Right atrium auricular region (tissue), 2 donors: ENCODE data around the gene RHBDD2. TPM values are rescaled to one million over a fixed set of nuclear protein-coding genes. Genes with fewer than 3 reads are reported as not detected.

ENCODE experiments used
- DNase-seq: peaks from one replicate; pipeline ENCODE4 v3.0.0-alpha.2; 2019; ENCODE audit warnings: low spot score
- H3K27ac ChIP-seq, 2 donors: fragments of 200-600 bp; sonication (generic); 1 replicate in 1 of 2; 2 replicates in 1 of 2; pipeline ENCODE4 v1.5.1; 2016 to 2019
- H3K27me3 ChIP-seq, 2 donors: fragments of 200-600 bp; sonication (generic); one replicate each; pipeline versions ENCODE4 v1.5.1 to v1.6.0; 2017 to 2019
- H3K36me3 ChIP-seq: fragments of 200-600 bp; sonication (generic); one replicate; pipeline ENCODE4 v1.5.1; 2016
- H3K4me1 ChIP-seq, 2 donors: fragments of 200-600 bp; sonication (generic); one replicate each; pipeline versions ENCODE4 v1.5.1 to v1.6.0; 2017 to 2019
- H3K4me3 ChIP-seq, 2 donors: fragments of 200-600 bp; sonication (generic); 1 replicate in 1 of 2; 2 replicates in 1 of 2; pipeline ENCODE4 v1.5.1; 2017 to 2019; ENCODE audit warnings: mild to moderate bottlenecking in 1 of 2, moderate library complexity in 1 of 2
- H3K9me3 ChIP-seq, 2 donors: fragments of 200-600 bp; sonication (generic); one replicate each; pipeline ENCODE4 v1.5.1; 2019
- total RNA-seq, 2 donors: library from RNA; depleted of rRNA; stranded (reverse); fragments of >200 nt; gene quantifications; one replicate each; pipeline ENCODE4 v1.1.0, GENCODE V29; 2016
- TF ChIP-seq, protein P1 (sequence below), 2 donors: fragments of 200-600 bp; sonication (generic); IDR thresholded peaks; one replicate each; pipeline ENCODE4 v1.5.1; 2019; ENCODE audit warnings: antibody characterized with exemption in 2 of 2

Gene RHBDD2
- total RNA-seq, 2 donors from 2014 or later, result 43.5 to 60.0 TPM

DNA sequence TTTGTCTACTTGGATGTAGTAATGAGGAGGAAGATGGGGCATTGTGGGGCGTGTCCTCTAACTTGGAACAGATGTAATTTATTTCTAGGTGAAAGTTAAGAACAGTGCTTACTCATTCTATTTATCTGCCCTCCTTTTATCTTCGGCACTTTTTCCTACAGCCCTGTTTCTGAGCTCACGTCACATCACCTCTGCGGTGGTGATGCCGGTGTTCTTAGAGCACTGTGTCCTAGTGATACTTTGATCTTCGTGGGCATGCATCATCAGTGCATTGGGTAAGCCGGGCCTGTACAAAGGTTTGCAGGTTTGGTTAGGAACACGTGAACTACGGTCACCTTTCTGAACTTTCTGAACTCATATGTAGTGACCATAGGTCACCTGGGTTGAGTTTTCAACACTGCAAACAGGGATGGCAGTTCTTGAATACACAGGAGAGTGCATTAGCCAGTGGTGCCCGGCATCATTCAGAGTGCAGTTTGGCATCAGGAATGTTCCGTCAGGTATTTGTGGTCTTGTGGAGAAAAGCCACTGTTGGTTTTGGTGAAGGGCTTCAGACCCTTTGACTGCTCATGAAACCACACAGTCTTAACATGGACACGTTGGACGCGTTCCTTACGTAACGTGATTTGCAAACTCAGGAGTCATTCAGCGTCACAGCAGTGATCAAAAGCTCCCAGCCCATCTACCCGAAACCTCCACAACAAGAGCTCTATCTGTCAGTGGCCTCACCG, 41.8 kb downstream of the RHBDD2 start:
- TF ChIP-seq, protein P1, sequence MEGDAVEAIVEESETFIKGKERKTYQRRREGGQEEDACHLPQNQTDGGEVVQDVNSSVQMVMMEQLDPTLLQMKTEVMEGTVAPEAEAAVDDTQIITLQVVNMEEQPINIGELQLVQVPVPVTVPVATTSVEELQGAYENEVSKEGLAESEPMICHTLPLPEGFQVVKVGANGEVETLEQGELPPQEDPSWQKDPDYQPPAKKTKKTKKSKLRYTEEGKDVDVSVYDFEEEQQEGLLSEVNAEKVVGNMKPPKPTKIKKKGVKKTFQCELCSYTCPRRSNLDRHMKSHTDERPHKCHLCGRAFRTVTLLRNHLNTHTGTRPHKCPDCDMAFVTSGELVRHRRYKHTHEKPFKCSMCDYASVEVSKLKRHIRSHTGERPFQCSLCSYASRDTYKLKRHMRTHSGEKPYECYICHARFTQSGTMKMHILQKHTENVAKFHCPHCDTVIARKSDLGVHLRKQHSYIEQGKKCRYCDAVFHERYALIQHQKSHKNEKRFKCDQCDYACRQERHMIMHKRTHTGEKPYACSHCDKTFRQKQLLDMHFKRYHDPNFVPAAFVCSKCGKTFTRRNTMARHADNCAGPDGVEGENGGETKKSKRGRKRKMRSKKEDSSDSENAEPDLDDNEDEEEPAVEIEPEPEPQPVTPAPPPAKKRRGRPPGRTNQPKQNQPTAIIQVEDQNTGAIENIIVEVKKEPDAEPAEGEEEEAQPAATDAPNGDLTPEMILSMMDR (IDR thresholded peaks at IDR 0.05), result no peak
- H3K27me3 ChIP-seq, result no peaks in the 10 kb centered on the region
- no peak for DNase-seq
- no peak overlapping the region for H3K27ac ChIP-seq
- H3K4me3 ChIP-seq, result no peak overlapping the region
- no peaks in the 10 kb centered on the region for H3K9me3 ChIP-seq
- peaks cover 0 to 65% of the 10 kb centered on the region in 2 donors for H3K4me1 ChIP-seq
- no peaks in the 10 kb centered on the region for H3K36me3 ChIP-seq

DNA sequence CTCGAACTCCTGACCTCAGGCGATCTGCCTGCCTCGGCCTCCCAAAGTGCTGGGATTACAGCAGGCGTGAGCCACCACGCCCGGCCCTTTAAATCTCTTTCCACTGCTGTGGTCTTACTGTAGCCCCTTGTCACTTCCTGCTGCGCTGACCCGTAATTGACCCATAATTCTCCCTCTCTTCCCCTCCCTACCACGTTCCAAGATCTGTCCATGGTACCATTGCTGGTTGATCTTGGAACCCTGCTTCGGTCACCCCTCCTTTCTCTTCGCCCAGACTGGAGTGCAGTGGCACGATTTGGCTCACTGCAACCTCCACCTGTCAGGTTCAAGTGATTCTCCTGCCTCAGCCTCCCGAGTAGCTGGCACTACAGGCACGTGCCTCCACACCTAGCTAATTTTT, 42.6 kb downstream of the RHBDD2 start:
- H3K27me3 ChIP-seq, result no peaks in the 10 kb centered on the region
- no peaks in the 10 kb centered on the region for H3K9me3 ChIP-seq
- TF ChIP-seq, protein P1 (IDR thresholded peaks at IDR 0.05), result no peak
- no peak overlapping the region for H3K4me3 ChIP-seq
- no peak for DNase-seq
- H3K27ac ChIP-seq, result no peak overlapping the region
- H3K36me3 ChIP-seq, result no peaks in the 10 kb centered on the region
- peaks cover 0 to 62% of the 10 kb centered on the region in 2 donors for H3K4me1 ChIP-seq

DNA sequence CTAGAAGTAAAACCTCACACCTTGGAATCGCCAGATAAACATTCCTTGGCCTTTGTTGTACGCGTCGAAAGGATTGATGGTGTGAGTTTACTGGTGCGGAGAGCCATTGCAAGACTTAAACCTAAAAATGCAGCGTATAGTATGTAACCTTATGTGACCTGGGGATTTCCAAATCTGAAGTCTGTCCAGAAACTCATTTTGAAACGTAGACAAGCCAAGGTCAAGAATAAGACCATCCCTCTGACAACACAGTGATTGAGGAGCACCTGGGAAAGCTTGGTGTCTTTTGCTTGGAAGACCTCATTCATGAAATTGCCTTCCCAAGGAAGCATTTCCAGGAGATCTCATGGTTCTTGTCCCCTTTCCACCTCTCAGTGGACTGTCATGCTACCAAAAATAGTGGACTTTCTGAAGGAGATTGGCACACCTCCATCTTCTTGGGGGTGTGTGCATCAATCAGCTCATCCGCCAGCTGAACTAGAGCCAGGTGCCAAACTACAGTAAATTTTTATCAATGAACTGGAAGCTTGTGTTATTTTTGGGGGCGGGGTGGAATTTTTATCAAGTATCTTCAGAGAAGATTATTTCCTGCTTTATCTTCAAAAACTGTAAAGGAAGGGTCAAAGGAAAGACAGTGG, 44.3 kb downstream of the RHBDD2 start:
- H3K4me1 ChIP-seq, result peaks cover 0 to 59% of the 10 kb centered on the region in 2 donors
- H3K36me3 ChIP-seq, result no peaks in the 10 kb centered on the region

DNA sequence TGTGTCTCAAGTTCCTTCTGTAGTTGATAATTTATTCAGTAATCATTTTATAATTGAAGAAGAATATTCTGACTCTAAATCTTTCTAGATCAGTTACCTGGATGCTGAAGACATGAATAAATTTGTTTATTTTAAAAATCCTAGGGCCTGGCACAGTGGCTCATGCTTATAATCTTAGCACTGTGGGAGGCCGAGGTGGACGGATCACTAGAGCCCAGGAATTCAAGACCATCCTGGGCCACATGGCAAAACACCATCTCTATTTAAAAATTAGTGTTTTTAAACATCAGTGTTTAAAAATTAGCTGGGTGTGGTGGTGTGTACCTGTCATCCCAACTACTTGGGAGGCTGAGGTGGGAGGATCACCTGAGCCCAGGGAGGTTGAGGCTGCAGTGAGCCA, 45.4 kb downstream of the RHBDD2 start:
- Histone ChIP-seq H3K36me3 (peaks cover 7% of the 10 kb centered on the region), H3K9me3 (no peaks in the 10 kb centered on the region), H3K4me1 (peaks cover 0 to 47% of the 10 kb centered on the region in 2 donors), H3K27me3 (no peaks in the 10 kb centered on the region), H3K4me3 (no peak overlapping the region), H3K27ac (no peak overlapping the region)
- TF ChIP-seq, protein P1 (IDR thresholded peaks at IDR 0.05), result no peak
- DNase-seq, result no peak

More for the DNA sequence above, 44.3 kb downstream of the RHBDD2 start:
- Histone ChIP-seq H3K27me3 (no peaks in the 10 kb centered on the region), H3K27ac (no peak overlapping the region), H3K4me3 (no peak overlapping the region), H3K9me3 (no peaks in the 10 kb centered on the region)
- TF ChIP-seq, protein P1 (IDR thresholded peaks at IDR 0.05), result no peak
- no peak for DNase-seq

DNA sequence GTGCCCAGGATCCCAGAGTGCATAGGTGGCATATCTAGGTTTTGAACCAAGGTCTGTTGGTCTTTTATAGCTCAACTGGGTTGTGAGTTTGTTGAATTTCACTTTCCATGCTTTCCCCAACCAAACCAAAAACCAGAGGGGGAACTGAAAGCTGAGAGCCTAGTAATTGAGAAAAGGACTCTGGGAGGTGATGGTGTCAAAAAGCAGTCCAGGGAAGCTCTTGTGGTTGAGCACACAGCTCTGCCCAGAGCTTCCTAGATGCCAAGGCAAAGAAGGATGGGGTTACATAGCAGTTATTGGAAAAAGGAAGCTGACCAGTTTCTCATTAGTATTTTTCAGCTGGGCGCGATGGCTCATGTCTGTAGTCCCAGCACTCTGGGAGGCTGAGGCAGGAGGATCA, 46.1 kb downstream of the RHBDD2 start:
- H3K4me1 ChIP-seq, result peaks cover 0 to 41% of the 10 kb centered on the region in 2 donors

More for the DNA sequence above, 46.1 kb downstream of the RHBDD2 start:
- Histone ChIP-seq H3K9me3 (no peaks in the 10 kb centered on the region), H3K27me3 (no peaks in the 10 kb centered on the region), H3K4me3 (no peak overlapping the region), H3K27ac (peak overlapping the region in 1 of 2 donors; percentile 29), H3K36me3 (peaks cover 7% of the 10 kb centered on the region)
- DNase-seq, result no peak
- TF ChIP-seq, protein P1 (IDR thresholded peaks at IDR 0.05), result no peak
